SK-N-DZ (cell line): ENCODE measurements around the gene SRPK3. TPM values are rescaled to one million over a fixed set of nuclear protein-coding genes. Genes with fewer than 3 reads are reported as not detected.
"Not testable (repeated sequence)": the region's sequence is repeated elsewhere in the genome, so short reads cannot be mapped to it uniquely, and the experiment has no call there.

ENCODE experiments used
- DNase-seq: peaks from one replicate; pipeline ENCODE4 v3.0.0-alpha.2; 2015; ENCODE audit warnings: low spot score
- polyA plus RNA-seq, 2 experiments: library from polyadenylated mRNA; depleted of rRNA; stranded (reverse); fragments of >200 nt; gene quantifications; 2 replicates each; pipeline ENCODE4 v1.2.3, GENCODE V29; 2014

The SRPK3 gene
- polyA plus RNA-seq (2014; cell fraction: cytosol; rRNA removed), result 0.47 and 0.61 TPM in 2 replicates
- polyA plus RNA-seq (2014; cell fraction: nucleus; rRNA removed), result 1.2 and 2.8 TPM in 2 replicates

- no peak for DNase-seq
These were observed at the start of gene SRPK3 for GRCh38 chrX:153780678-153781427. SRPK3 (plus strand) TSS chrX:153781041; CDS start chrX:153781087, 46 bp downstream.

DNA sequence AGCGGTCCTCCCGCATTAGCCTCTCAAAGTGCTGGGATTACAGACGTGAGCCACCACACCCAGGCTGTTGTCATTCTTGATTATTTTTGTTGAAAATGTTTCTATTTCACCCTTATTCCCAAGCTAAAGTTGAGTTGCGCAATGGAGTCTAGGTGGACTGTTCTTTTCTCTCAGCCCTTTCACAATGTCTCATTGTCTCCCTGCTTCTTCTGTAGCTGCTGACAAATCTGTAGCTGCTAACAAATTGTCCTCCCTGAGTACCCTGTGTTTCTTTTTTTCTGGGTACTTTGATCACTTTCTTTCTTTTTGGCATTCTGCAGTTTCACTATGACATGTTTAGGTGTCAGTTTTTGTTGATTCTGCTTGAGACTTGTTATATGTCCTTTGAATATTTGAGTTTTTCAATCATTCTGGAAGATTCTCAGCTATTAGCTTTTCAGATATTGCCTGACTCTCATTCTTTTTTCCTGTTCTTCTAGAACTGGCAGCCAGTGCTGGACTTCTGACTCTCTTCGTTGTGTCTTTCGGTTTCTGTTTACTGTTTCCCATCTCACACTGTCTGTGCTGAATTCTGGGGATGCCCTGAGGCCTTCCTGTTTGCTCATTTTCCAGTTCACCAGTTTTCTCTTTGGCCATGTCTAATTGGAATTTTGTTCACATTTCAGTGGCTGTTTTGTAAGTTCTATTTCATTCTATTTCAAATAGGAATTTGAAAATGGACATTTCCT lies 49.6 kb upstream of the SRPK3 start:
- DNase-seq, result no peak

GRCh38 chrX:153731845-153732215 lies 49.0 kb upstream of the SRPK3 start:
- DNase-seq, result no peak

DNA sequence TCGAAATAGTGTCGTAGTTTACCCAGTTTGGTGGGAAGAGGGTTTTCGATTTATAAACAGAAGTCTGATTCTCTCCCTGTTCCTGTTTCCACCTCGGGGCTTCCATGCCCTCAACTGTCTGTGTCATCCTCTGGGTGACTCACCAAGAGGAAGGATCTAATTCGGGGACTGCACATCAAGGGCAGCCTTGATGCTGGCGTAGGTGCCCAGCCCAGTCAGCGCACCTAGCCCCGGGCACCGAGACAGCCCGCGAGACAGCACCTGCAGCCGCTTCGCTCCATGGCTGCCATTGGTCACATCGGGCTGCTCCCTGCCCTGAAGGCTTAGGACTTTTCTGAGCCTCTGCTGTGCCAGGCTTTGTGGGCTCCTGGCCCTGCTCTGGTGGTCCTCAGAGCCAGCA lies 48.4 kb upstream of the SRPK3 start:
- no peak for DNase-seq

- DNase-seq, result no peak
These were observed 47.1 kb upstream of the SRPK3 start for GRCh38 chrX:153733651-153734240.

- no peak for DNase-seq
These were observed 46.0 kb upstream of the SRPK3 start for GRCh38 chrX:153734871-153735270.

- no peak for DNase-seq
These were observed 45.6 kb upstream of the SRPK3 start for GRCh38 chrX:153735274-153735673.

GRCh38 chrX:153736071-153736820 lies 44.6 kb upstream of the SRPK3 start:
- DNase-seq, result no peak

DNA sequence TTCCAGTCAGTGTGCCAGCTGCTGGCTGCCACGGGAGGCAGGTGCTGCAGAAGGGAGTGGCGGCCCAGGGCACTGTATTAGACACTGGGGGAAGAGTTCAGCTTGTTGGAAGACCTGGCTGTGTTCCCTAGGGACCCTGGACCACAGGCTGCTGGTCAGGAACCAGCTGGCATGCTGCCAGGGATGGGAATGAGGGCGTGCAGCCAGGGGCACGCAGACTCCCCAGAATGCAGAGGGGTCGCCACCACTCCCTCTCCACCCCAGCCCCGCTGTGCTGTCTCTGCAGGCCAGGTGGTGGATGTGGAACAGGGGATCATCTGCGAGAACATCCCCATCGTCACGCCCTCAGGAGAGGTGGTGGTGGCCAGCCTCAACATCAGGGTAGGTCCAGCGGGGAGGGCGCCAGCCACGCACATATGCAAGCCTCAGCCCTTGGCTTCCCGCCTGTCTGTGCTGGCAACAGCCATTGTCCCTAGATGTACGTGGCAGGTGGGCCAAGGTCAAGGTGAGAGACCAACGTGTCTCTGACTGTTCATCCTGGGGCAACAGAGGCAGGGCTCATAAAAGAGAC lies 43.9 kb upstream of the SRPK3 start:
- no peak for DNase-seq

- no peak for DNase-seq
These were observed 42.7 kb upstream of the SRPK3 start for GRCh38 chrX:153738056-153738605.

DNA sequence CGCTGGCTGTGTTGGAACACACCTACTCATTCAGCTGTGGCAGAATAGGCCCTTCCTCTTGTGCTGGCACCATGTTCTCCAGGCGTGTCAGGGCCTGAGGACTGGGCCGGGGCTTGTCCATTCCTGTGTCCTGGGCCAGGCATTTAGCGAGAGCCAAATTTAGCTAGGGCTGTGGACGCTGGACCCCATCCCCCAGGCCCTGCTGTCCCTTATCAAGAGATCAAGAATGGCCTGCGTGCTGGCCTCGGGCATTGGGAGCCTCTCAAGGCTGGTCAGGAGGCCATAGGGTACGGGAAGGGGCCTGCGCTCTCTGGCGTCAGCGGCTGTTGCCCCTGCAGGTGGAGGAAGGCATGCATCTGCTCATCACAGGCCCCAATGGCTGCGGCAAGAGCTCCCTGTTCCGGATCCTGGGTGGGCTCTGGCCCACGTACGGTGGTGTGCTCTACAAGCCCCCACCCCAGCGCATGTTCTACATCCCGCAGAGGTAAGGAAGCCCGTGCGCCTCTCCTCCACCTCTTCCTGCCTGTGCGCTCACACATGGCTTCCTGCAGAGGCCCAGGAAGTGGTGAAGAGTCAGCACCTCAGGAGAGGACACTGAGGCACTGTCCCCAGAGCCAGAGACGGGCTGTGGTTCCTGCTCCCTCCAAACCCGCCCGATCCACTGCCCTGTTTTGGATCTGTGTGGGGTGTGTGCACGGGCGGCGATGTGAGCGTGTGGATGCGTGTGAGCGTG lies 40.9 kb upstream of the SRPK3 start:
- DNase-seq, result no peak

- no peak for DNase-seq
These were observed 40.1 kb upstream of the SRPK3 start for GRCh38 chrX:153740631-153741222.

DNA sequence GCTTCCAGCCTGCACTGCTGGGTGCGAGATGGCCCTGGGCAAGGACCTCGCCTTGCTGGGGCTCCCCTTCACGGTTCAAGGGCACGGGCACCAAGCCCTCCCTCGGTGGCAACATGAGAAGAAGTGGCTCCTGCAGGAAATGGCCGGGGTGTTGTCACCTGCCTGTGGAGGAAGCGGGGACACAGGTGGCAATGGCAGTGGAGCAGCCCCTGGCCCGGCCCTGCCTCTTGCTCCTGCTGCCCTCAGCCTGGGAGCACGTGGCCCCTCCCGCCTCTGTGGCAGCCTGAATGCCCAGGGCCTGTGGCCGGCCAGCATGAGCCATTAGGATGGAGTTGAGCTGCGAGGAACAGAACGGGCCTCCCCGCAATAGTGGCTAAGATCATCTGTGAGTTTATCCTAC lies 39.4 kb upstream of the SRPK3 start:
- no peak for DNase-seq

- DNase-seq, result not testable (repeated sequence)
These were observed 38.7 kb upstream of the SRPK3 start for GRCh38 chrX:153742111-153742510.

DNA sequence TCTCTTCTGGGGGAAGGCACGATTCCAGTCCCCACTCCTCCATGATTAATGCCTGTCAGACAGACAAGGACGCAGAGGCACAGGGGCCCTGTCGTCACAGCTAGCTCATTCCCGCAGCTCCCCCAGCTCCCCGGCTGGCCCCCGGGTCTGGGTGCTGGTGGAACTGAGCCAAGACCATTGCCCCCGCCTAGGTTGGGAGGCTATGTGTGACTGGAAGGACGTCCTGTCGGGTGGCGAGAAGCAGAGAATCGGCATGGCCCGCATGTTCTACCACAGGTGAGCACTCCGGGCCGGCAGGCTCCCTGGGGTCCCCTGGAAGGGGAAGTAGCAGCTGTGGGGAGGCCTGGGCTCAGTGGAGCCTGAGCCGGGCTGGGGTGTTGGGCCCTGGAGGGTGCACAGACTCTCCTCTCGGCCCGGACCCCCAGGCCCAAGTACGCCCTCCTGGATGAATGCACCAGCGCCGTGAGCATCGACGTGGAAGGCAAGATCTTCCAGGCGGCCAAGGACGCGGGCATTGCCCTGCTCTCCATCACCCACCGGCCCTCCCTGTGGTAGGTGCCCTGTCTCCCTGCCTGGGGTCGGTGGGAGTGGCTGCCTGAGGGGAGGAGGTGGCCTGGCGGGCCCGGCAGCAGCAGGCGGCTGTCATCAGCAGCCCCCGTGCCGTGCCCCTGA lies 37.9 kb upstream of the SRPK3 start:
- DNase-seq, result not testable (repeated sequence)

DNA sequence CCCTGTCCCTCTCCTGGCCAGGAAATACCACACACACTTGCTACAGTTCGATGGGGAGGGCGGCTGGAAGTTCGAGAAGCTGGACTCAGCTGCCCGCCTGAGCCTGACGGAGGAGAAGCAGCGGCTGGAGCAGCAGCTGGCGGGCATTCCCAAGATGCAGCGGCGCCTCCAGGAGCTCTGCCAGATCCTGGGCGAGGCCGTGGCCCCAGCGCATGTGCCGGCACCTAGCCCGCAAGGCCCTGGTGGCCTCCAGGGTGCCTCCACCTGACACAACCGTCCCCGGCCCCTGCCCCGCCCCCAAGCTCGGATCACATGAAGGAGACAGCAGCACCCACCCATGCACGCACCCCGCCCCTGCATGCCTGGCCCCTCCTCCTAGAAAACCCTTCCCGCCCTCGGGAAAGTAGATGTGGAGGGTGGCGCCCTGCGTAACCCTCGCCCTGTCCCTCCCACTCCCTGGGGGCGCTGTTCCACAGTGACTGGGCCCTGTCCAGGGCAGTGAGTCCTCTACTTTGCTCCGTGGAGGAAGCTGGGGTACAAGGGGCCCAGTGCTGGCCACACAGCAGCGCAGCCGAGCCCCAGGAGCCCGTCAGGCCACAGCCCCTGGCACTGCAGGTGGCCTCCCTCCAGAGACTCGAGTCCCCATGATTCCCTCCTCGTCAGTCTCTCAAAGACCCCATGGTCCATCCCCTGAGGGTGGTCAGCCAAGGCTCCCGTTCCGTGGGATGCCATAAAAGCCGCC lies 37.2 kb upstream of the SRPK3 start:
- peak; percentile 64 for DNase-seq

- no peak for DNase-seq
These were observed 36.4 kb upstream of the SRPK3 start for GRCh38 chrX:153744210-153745066.

GRCh38 chrX:153745067-153745433 lies 35.8 kb upstream of the SRPK3 start:
- DNase-seq, result not testable (repeated sequence)
